HCT116 (cell line): ENCODE measurements around the gene FKBP1A. TPM values are rescaled to one million over a fixed set of nuclear protein-coding genes. Genes with fewer than 3 reads are reported as not detected.

Source experiments
- ATAC-seq: fragments of 200-7000 bp; cut with Tn5 transposase; 2 replicates; pipeline ENCODE4 v1.9.1; 2020; ENCODE audit warnings: mild to moderate bottlenecking, moderate library complexity
- BruUV-seq: library from RNA; stranded (reverse); fragments of 400-500 nt; replicated peaks from 2 replicates; lab custom pipeline; 2021; lab: Mats Ljungman, UMichigan
- CTCF ChIA-PET: fragments of 300-600 bp; sonication (Branson Sonifier 250); formaldehyde crosslinking; loops from one replicate; lab custom pipeline; 2021; ENCODE audit warnings: antibody characterized with exemption; lab: Charles Lee
- POLR2A ChIA-PET: fragments of 300-600, 350-600 bp; sonication (Branson Sonifier 250); formaldehyde crosslinking; loops from one replicate; lab custom pipeline; 2021; ENCODE audit warnings: antibody characterized with exemption; lab: Charles Lee
- RAD21 ChIA-PET, 2 experiments: fragments of 300-600 bp; sonication (Branson Sonifier 250); formaldehyde crosslinking; loops; one replicate each; lab custom pipeline; 2023; ENCODE audit warnings: low total read pairs in 2 of 2; ENCODE audit not compliant: uncharacterized antibody in 2 of 2, unreplicated experiment in 2 of 2, low non-redundant PET in 1 of 2; lab: Charles Lee
- DNase-seq: peaks from one replicate; pipeline ENCODE4 v3.0.0-alpha.2; 2010; ENCODE audit warnings: low read depth, low spot score
- H2AFZ ChIP-seq: fragments of 200-600 bp; shearing (Covaris generic), sonication (generic); 2 replicates; pipeline ENCODE4 v1.6.1; 2017; ENCODE audit warnings: low read depth, mixed run types, mixed read lengths, antibody characterized with exemption, low read length; ENCODE audit not compliant: poor library complexity, severe bottlenecking
- H3K27ac ChIP-seq: 2 replicates; pipeline ENCODE4 v1.5.1; 2012; ENCODE audit warnings: low read depth, low read length
- H3K27me3 ChIP-seq: fragments of 200-600 bp; sonication (generic); 2 replicates; pipeline ENCODE4 v1.6.1; 2016; ENCODE audit warnings: mixed run types, low read length, mixed read lengths; ENCODE audit not compliant: insufficient read depth
- H3K36me3 ChIP-seq, 2 experiments: fragments of 200-500 bp in 1 of 2; fragments of 200-600 bp in 1 of 2; sonication (Bioruptor generic) in 1 of 2; sonication (generic) in 1 of 2; 2 replicates each; pipeline versions ENCODE4 v1.5.1 to v1.6.1; 2014 to 2016; ENCODE audit warnings: low read length in 2 of 2, inconsistent platforms in 1 of 2, mixed read lengths in 1 of 2, mixed run types in 1 of 2; ENCODE audit not compliant: insufficient read depth in 2 of 2, control insufficient read depth in 1 of 2
- H3K4me1 ChIP-seq, 2 experiments: fragments of 200-600 bp in 1 of 2; sonication (generic) in 1 of 2; 2 replicates each; pipeline versions ENCODE4 v1.5.1 to v1.6.1; 2012 to 2017; ENCODE audit warnings: low read length in 2 of 2, inconsistent platforms in 1 of 2, mild to moderate bottlenecking in 1 of 2, mixed read lengths in 1 of 2, mixed run types in 1 of 2, moderate library complexity in 1 of 2; ENCODE audit not compliant: insufficient read depth in 2 of 2, control insufficient read depth in 1 of 2
- H3K4me2 ChIP-seq: fragments of 200-600 bp; sonication (generic); 2 replicates; pipeline ENCODE4 v1.6.1; 2017; ENCODE audit warnings: mixed run types, low read length, mixed read lengths
- H3K4me3 ChIP-seq, 2 experiments: fragments of 200-600 bp in 1 of 2; sonication (generic) in 1 of 2; replicated peaks in 1 of 2; 2 replicates each; pipeline ENCODE4 v1.5.1; 2011 to 2016; ENCODE audit warnings: low read length in 2 of 2, control low read depth in 1 of 2, low read depth in 1 of 2, mild to moderate bottlenecking in 1 of 2, mixed read lengths in 1 of 2, mixed run types in 1 of 2
- H3K79me2 ChIP-seq: fragments of 200-600 bp; sonication (generic); 2 replicates; pipeline ENCODE4 v1.6.1; 2017; ENCODE audit warnings: mild to moderate bottlenecking, mixed run types, low read length, moderate library complexity, mixed read lengths; ENCODE audit not compliant: insufficient read depth
- H3K9ac ChIP-seq: fragments of 200-600 bp; sonication (generic); 2 replicates; pipeline ENCODE4 v1.6.1; 2016; ENCODE audit warnings: low read length, mixed read lengths
- H3K9me2 ChIP-seq: fragments of 200-600 bp; sonication (generic), shearing (Covaris generic); 2 replicates; pipeline ENCODE4 v1.6.1; 2017; ENCODE audit warnings: mixed run types, mild to moderate bottlenecking, moderate library complexity; ENCODE audit not compliant: insufficient read depth
- H3K9me3 ChIP-seq, 2 experiments: fragments of 200-500 bp in 1 of 2; fragments of 200-600 bp in 1 of 2; sonication (Bioruptor generic) in 1 of 2; sonication (generic) in 1 of 2; 2 replicates each; pipeline ENCODE4 v1.6.1; 2014 to 2017; ENCODE audit warnings: low read length in 2 of 2, mixed read lengths in 2 of 2, inconsistent platforms in 1 of 2, low read depth in 1 of 2, mild to moderate bottlenecking in 1 of 2, mixed run types in 1 of 2, moderate library complexity in 1 of 2; ENCODE audit not compliant: control insufficient read depth in 1 of 2, insufficient read depth in 1 of 2
- H4K20me1 ChIP-seq: fragments of 200-600 bp; sonication (generic), shearing (Covaris generic); 2 replicates; pipeline ENCODE4 v1.6.1; 2017; ENCODE audit warnings: mixed run types, mild to moderate bottlenecking, moderate library complexity; ENCODE audit not compliant: insufficient read depth
- ATF3 ChIP-seq: IDR thresholded peaks from 2 replicates; pipeline ENCODE4 v1.6.1; 2012
- CBX3 ChIP-seq: IDR thresholded peaks from 2 replicates; pipeline ENCODE4 v1.6.1; 2012; ENCODE audit warnings: low read depth
- CEBPB ChIP-seq: IDR thresholded peaks from 2 replicates; pipeline ENCODE4 v1.6.1; 2012; ENCODE audit warnings: low read depth
- CTCF ChIP-seq, 3 experiments: fragments of 200-600 bp in 1 of 3; sonication (generic) in 1 of 3; IDR thresholded peaks in 2 of 3; conservative IDR thresholded peaks in 1 of 3; 2 replicates each; pipeline ENCODE4 v1.5.1; 2012 to 2017; ENCODE audit warnings: low read depth in 2 of 3, low read length in 2 of 3, antibody characterized with exemption in 1 of 3, borderline replicate concordance in 1 of 3, control low read depth in 1 of 3, mild to moderate bottlenecking in 1 of 3, mixed read lengths in 1 of 3, mixed run types in 1 of 3, moderate library complexity in 1 of 3; ENCODE audit not compliant: insufficient read depth in 1 of 3
- EGR1 ChIP-seq: IDR thresholded peaks from 2 replicates; pipeline ENCODE4 v1.6.1; 2012; ENCODE audit warnings: low read depth
- EZH2phosphoT487 ChIP-seq: fragments of 200-600 bp; IDR thresholded peaks from 2 replicates; pipeline ENCODE4 v1.6.1; 2018; ENCODE audit warnings: antibody characterized with exemption, borderline replicate concordance
- JUND ChIP-seq: IDR thresholded peaks from 2 replicates; pipeline ENCODE4 v1.6.1; 2012
- MAX ChIP-seq: IDR thresholded peaks from 2 replicates; pipeline ENCODE4 v1.6.1; 2012
- POLR2A ChIP-seq: IDR thresholded peaks from 2 replicates; pipeline ENCODE4 v1.7.0; 2011; ENCODE audit warnings: borderline replicate concordance; ENCODE audit not compliant: insufficient read depth, insufficient read length; ENCODE audit errors: extremely low read depth
- POLR2AphosphoS5 ChIP-seq: IDR thresholded peaks from 2 replicates; pipeline ENCODE4 v1.6.1; 2011; ENCODE audit warnings: mild to moderate bottlenecking, low read depth, low read length, moderate library complexity
- RAD21 ChIP-seq: IDR thresholded peaks from 2 replicates; pipeline ENCODE4 v1.6.1; 2012; ENCODE audit warnings: low read depth, mild to moderate bottlenecking
- SIN3A ChIP-seq: IDR thresholded peaks from 2 replicates; pipeline ENCODE4 v1.6.1; 2012; ENCODE audit warnings: low read depth
- SP1 ChIP-seq: IDR thresholded peaks from 2 replicates; pipeline ENCODE4 v1.6.1; 2012; ENCODE audit warnings: low read depth
- SRF ChIP-seq: IDR thresholded peaks from 2 replicates; pipeline ENCODE4 v1.6.1; 2012; ENCODE audit warnings: low read depth
- TCF7L2 ChIP-seq: IDR thresholded peaks from 2 replicates; pipeline ENCODE4 v1.7.0; 2011; ENCODE audit warnings: borderline replicate concordance, inconsistent platforms; ENCODE audit not compliant: insufficient read depth, insufficient read length; ENCODE audit errors: extremely low read depth
- YY1 ChIP-seq: IDR thresholded peaks from 2 replicates; pipeline ENCODE4 v1.6.1; 2011; ENCODE audit warnings: low read length, low read depth, moderate library complexity, mild to moderate bottlenecking; ENCODE audit not compliant: insufficient replicate concordance; ENCODE audit errors: extremely low read depth
- ZBTB33 ChIP-seq: IDR thresholded peaks from 2 replicates; pipeline ENCODE4 v1.6.1; 2011; ENCODE audit warnings: mild to moderate bottlenecking, low read length, moderate library complexity; ENCODE audit not compliant: insufficient replicate concordance; ENCODE audit errors: extremely low read depth
- ZFX ChIP-seq: fragments of 450-650 bp; IDR thresholded peaks from 2 replicates; pipeline ENCODE4 v1.6.1; 2017
- ZNF274 ChIP-seq: fragments of 200-500 bp; sonication (Bioruptor generic); IDR thresholded peaks from 2 replicates; pipeline ENCODE4 v1.6.1; 2014; ENCODE audit warnings: mild to moderate bottlenecking, low read depth, low read length, inconsistent platforms
- intact Hi-C: fragments of 100-400 bp; cut with micrococcal nuclease; formaldehyde crosslinking; loops from 2 replicates; pipeline ENCODE4 v1.10.0; 2022
- total RNA-seq: library from RNA; stranded (reverse); gene quantifications from one replicate; pipeline ENCODE4 v1.2.1, GENCODE V29; 2021; ENCODE audit not compliant: unreplicated experiment

Gene FKBP1A
- total RNA-seq, 1 experiment from 2014 or later: 259 TPM

- TF ChIP-seq ATF3: no peak
- no peak for TF ChIP-seq CEBPB
Observed at GRCh38 chr20:1403624-1404023, 10.8 kb upstream of the FKBP1A start (continued).

GRCh38 chr20:1402149-1402548, 9.3 kb upstream of the FKBP1A start:
- no peak for DNase-seq
- ATAC-seq: no peak
- H3K4me3 ChIP-seq: no peak overlapping the region
- H3K27me3 ChIP-seq: no peaks in the 10 kb centered on the region
- BruUV-seq: no TSS peak
- CTCF ChIA-PET: no interaction called here
- peaks cover 8 to 22% of the 10 kb centered on the region in 2 experiments; a peak in 3 of 4 replicates for H3K4me1 ChIP-seq
- H3K9me2 ChIP-seq: no peaks in the 10 kb centered on the region
- RAD21 ChIA-PET: no interaction called here
- H3K27ac ChIP-seq: no peak overlapping the region
- no peaks in the 10 kb centered on the region for H3K79me2 ChIP-seq
- H3K9me3 ChIP-seq: no peaks in the 10 kb centered on the region; a peak in 1 of 4 replicates
- H3K36me3 ChIP-seq: no peaks in the 10 kb centered on the region
- H3K4me2 ChIP-seq: no peak overlapping the region
- H3K9ac ChIP-seq: no peak overlapping the region
- intact Hi-C loops: no loop called here
- POLR2A ChIA-PET: no interaction called here
- H4K20me1 ChIP-seq: no peaks in the 10 kb centered on the region
- no peak overlapping the region for H2AFZ ChIP-seq
- no peak for TF ChIP-seq SRF
- TF ChIP-seq EZH2phosphoT487: no peak
- TF ChIP-seq EGR1: no peak
- TF ChIP-seq POLR2A: no peak
- TF ChIP-seq YY1: no peak
- no peak for TF ChIP-seq SP1
- TF ChIP-seq TCF7L2: no peak
- no peak for TF ChIP-seq CTCF (IDR thresholded peaks at IDR 0.05 in 2 of 3, conservative IDR thresholded peaks at IDR 0.05 in 1 of 3; ENCODE audit: borderline replicate concordance in 1 of 3, insufficient read depth in 1 of 3, low read depth in 2 of 3, low read length in 2 of 3)
- no peak for TF ChIP-seq CBX3
- no peak for TF ChIP-seq ZBTB33
- no peak for TF ChIP-seq ZFX
- TF ChIP-seq POLR2AphosphoS5: no peak
- TF ChIP-seq ATF3: no peak
- TF ChIP-seq ZNF274: no peak
- TF ChIP-seq MAX: no peak
- no peak for TF ChIP-seq JUND
- no peak for TF ChIP-seq RAD21
- TF ChIP-seq SIN3A: no peak
